SK-N-SH (cell line): ENCODE measurements around the gene ODAD2.

Source experiments
- CHD2 ChIP-seq: fragments of 150-350 bp; IDR thresholded peaks from 2 replicates; pipeline ENCODE4 v1.6.1; 2018; ENCODE audit warnings: low read length; ENCODE audit not compliant: partially characterized antibody
- EZH2phosphoT487 ChIP-seq: fragments of 200-600 bp; sonication (generic); IDR thresholded peaks from 2 replicates; pipeline ENCODE4 v1.6.1; 2017; ENCODE audit warnings: low read depth, mixed run types, mild to moderate bottlenecking, antibody characterized with exemption, moderate library complexity, borderline replicate concordance
- GABPA ChIP-seq: IDR thresholded peaks from 2 replicates; pipeline ENCODE4 v1.4.0; 2012; ENCODE audit warnings: low read depth, mild to moderate bottlenecking
- TCF12 ChIP-seq: IDR thresholded peaks from 2 replicates; pipeline ENCODE4 v1.4.0; 2012
- TF ChIP-seq, protein P1 (sequence below): IDR thresholded peaks from 2 replicates; pipeline ENCODE4 v1.4.0; 2012; ENCODE audit warnings: low read depth
- TF ChIP-seq, protein P2 (sequence below): fragments of 200-600 bp; sonication (generic); IDR thresholded peaks from 2 replicates; pipeline ENCODE4 v1.6.1; 2017; ENCODE audit warnings: antibody characterized with exemption, mild to moderate bottlenecking, moderate library complexity
- TF ChIP-seq, protein P3 (sequence below): IDR thresholded peaks from 2 replicates; pipeline ENCODE4 v1.6.1; 2012; ENCODE audit warnings: mild to moderate bottlenecking, low read depth, low read length, moderate library complexity
- TF ChIP-seq, protein P4 (sequence below): IDR thresholded peaks from 2 replicates; pipeline ENCODE4 v1.4.0; 2012; ENCODE audit warnings: low read depth, borderline replicate concordance
- TF ChIP-seq, protein P5 (sequence below): fragments of 150-350 bp; IDR thresholded peaks from 2 replicates; pipeline ENCODE4 v1.6.1; 2016; ENCODE audit warnings: mild to moderate bottlenecking, low read depth, low read length

DNA sequence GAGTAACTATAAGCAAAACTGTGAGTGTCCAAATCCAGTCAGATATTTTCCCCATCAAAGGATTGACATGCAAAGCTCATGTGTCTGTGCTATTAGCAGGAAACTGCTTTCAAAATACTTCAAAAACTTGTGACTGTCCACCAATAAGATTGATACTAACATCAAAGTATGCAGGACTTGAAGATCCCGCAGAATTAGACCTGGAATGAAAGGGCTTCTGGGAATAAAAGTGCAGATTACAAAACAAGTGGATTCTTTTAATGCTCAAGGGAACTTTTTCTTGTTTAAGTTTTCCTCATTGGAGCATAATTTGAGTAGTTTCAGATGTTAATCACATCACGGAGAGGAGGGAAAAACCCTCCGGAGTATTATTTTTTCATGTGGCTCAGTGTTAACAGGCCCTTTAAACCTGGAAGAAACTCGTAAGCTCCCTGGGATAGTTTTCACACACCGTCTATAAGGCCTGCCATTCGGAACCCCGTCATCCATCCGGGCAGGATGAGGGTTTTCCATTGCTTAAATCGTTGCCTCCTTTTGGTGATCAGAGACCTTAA lies 219.3 kb downstream of the ODAD2 start:
- TF ChIP-seq, protein P1, sequence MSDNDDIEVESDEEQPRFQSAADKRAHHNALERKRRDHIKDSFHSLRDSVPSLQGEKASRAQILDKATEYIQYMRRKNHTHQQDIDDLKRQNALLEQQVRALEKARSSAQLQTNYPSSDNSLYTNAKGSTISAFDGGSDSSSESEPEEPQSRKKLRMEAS, result no peak
- TF ChIP-seq, protein P2, sequence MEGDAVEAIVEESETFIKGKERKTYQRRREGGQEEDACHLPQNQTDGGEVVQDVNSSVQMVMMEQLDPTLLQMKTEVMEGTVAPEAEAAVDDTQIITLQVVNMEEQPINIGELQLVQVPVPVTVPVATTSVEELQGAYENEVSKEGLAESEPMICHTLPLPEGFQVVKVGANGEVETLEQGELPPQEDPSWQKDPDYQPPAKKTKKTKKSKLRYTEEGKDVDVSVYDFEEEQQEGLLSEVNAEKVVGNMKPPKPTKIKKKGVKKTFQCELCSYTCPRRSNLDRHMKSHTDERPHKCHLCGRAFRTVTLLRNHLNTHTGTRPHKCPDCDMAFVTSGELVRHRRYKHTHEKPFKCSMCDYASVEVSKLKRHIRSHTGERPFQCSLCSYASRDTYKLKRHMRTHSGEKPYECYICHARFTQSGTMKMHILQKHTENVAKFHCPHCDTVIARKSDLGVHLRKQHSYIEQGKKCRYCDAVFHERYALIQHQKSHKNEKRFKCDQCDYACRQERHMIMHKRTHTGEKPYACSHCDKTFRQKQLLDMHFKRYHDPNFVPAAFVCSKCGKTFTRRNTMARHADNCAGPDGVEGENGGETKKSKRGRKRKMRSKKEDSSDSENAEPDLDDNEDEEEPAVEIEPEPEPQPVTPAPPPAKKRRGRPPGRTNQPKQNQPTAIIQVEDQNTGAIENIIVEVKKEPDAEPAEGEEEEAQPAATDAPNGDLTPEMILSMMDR, result no peak
- TF ChIP-seq, protein P3, sequence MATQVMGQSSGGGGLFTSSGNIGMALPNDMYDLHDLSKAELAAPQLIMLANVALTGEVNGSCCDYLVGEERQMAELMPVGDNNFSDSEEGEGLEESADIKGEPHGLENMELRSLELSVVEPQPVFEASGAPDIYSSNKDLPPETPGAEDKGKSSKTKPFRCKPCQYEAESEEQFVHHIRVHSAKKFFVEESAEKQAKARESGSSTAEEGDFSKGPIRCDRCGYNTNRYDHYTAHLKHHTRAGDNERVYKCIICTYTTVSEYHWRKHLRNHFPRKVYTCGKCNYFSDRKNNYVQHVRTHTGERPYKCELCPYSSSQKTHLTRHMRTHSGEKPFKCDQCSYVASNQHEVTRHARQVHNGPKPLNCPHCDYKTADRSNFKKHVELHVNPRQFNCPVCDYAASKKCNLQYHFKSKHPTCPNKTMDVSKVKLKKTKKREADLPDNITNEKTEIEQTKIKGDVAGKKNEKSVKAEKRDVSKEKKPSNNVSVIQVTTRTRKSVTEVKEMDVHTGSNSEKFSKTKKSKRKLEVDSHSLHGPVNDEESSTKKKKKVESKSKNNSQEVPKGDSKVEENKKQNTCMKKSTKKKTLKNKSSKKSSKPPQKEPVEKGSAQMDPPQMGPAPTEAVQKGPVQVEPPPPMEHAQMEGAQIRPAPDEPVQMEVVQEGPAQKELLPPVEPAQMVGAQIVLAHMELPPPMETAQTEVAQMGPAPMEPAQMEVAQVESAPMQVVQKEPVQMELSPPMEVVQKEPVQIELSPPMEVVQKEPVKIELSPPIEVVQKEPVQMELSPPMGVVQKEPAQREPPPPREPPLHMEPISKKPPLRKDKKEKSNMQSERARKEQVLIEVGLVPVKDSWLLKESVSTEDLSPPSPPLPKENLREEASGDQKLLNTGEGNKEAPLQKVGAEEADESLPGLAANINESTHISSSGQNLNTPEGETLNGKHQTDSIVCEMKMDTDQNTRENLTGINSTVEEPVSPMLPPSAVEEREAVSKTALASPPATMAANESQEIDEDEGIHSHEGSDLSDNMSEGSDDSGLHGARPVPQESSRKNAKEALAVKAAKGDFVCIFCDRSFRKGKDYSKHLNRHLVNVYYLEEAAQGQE, result no peak
- no peak for TF ChIP-seq TCF12
- TF ChIP-seq GABPA, result no peak
- TF ChIP-seq CHD2, result no peak
- TF ChIP-seq, protein P4, sequence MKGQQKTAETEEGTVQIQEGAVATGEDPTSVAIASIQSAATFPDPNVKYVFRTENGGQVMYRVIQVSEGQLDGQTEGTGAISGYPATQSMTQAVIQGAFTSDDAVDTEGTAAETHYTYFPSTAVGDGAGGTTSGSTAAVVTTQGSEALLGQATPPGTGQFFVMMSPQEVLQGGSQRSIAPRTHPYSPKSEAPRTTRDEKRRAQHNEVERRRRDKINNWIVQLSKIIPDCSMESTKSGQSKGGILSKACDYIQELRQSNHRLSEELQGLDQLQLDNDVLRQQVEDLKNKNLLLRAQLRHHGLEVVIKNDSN, result no peak
- TF ChIP-seq EZH2phosphoT487, result no peak
- TF ChIP-seq, protein P5, sequence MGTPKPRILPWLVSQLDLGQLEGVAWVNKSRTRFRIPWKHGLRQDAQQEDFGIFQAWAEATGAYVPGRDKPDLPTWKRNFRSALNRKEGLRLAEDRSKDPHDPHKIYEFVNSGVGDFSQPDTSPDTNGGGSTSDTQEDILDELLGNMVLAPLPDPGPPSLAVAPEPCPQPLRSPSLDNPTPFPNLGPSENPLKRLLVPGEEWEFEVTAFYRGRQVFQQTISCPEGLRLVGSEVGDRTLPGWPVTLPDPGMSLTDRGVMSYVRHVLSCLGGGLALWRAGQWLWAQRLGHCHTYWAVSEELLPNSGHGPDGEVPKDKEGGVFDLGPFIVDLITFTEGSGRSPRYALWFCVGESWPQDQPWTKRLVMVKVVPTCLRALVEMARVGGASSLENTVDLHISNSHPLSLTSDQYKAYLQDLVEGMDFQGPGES, result no peak
